Central memory CD8-positive, alpha-beta T cell (primary cell): ENCODE results near the gene CGREF1.
"Not testable (repeated sequence)": the region's sequence is repeated elsewhere in the genome, so short reads cannot be mapped to it uniquely, and the experiment has no call there.

Experiments used
- ATAC-seq: fragments of 150-1000 bp; cut with Tn5 transposase; replicated peaks from 2 replicates; pipeline ENCODE4 v1.10.0; 2022; ENCODE audit warnings: mild to moderate bottlenecking, moderate FRiP score, moderate number of reproducible peaks; ENCODE audit not compliant: poor library complexity, severe bottlenecking; ENCODE audit errors: extremely low read depth
- DNase-seq, 2 donors: peaks; one replicate each; pipeline ENCODE4 v3.0.0; 2021; ENCODE audit warnings: low spot score in 2 of 2
- H3K27ac Mint-ChIP-seq: one replicate; pipeline ENCODE4 v1.8.0; 2022; ENCODE audit warnings: low read depth, mild to moderate bottlenecking, moderate library complexity, mixed read lengths
- H3K27me3 Mint-ChIP-seq: one replicate; pipeline ENCODE4 v1.8.0; 2022; ENCODE audit warnings: mixed read lengths
- H3K36me3 Mint-ChIP-seq: one replicate; pipeline ENCODE4 v1.8.0; 2022; ENCODE audit warnings: mild to moderate bottlenecking, moderate library complexity, mixed read lengths; ENCODE audit not compliant: insufficient read depth
- H3K4me1 Mint-ChIP-seq: one replicate; pipeline ENCODE4 v1.8.0; 2022; ENCODE audit warnings: mixed read lengths
- H3K4me3 Mint-ChIP-seq: one replicate; pipeline ENCODE4 v1.8.0; 2022; ENCODE audit warnings: mild to moderate bottlenecking, moderate library complexity, mixed read lengths
- H3K9me3 Mint-ChIP-seq: one replicate; pipeline ENCODE4 v1.8.0; 2022; ENCODE audit warnings: mixed read lengths

CGREF1 gene

DNA sequence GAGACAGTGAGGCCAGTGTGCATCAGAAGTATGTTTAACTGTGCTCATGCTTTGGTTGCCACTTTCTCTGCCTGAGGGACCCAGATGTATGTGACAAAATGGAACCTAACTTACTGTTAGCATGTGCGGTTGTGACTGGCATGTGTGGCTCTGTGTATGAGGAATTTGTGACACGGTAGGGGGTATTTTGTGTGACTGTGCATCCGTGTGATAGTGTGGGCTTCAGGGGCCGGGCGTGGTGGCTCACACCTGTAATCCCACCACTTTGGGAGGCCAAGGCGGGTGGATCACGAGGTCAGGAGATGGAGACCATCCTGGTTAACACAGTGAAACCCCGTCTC lies 372 bp upstream of the CGREF1 start:
- not testable (repeated sequence) for DNase-seq, ATAC-seq, H3K9me3 Mint-ChIP-seq, H3K27ac Mint-ChIP-seq, H3K36me3 Mint-ChIP-seq
- H3K4me1 Mint-ChIP-seq = peaks cover 12% of the 10 kb centered on the region
- peaks cover 50% of the 10 kb centered on the region for H3K27me3 Mint-ChIP-seq
- peak overlapping the region; percentile 58 for H3K4me3 Mint-ChIP-seq

DNA sequence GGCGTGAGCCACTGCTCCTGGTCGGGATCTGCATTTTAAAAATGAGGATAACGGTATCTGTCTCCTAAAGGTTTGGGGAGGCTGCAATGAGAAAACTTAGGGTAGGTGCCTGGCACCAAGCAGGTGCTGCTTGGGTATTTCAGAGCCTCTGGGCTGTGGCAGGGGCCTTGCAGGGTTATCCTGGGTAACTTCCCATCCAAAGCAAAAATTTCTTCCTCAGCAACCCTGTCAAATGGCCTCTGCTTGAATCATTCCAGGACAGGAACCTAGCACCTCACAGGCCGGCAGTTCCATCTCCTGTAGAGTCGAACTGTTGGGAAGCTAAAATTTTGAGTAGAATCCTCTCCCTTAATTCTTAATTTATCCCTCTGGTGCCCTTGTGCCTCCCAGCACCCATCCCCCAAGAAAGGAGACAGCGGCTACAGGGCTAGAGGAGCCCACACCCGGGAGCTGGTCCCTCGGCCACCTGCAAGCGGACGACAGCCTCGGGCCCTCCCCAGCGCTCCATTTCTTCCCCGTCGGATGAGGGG lies 868 bp downstream of the CGREF1 start:
- H3K27ac Mint-ChIP-seq = no peak overlapping the region
- H3K27me3 Mint-ChIP-seq = peaks cover 50% of the 10 kb centered on the region
- DNase-seq (no peak), ATAC-seq (no peak)
- H3K4me3 Mint-ChIP-seq = no peak overlapping the region
- peaks cover 8% of the 10 kb centered on the region for H3K36me3 Mint-ChIP-seq
- H3K4me1 Mint-ChIP-seq = peaks cover 8% of the 10 kb centered on the region
- no peaks in the 10 kb centered on the region for H3K9me3 Mint-ChIP-seq

DNA sequence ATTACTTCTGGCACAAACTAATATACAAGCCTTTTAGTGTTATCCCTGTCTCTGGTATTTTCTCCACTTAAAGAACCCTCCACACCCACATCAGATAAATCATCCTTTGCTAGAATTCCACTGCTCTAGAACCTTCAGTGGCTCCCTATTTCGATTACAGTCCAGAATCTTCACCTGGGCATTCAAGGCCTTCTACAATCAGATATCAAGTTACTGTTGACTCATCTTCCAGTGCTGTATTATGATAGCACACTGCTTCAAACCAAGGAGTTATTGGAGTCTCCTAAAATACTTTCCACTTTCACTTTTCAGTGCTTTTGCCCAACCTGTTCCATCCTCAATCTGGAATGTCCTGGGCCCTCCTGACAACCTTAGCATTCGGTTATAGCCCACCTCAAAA lies 3.4 kb downstream of the CGREF1 start:
- Mint-ChIP-seq H3K27ac (no peak overlapping the region), H3K9me3 (no peaks in the 10 kb centered on the region), H3K4me1 (no peaks in the 10 kb centered on the region), H3K36me3 (peaks cover 5% of the 10 kb centered on the region), H3K4me3 (no peak overlapping the region), H3K27me3 (peaks cover 50% of the 10 kb centered on the region)
- ATAC-seq = no peak
- no peak for DNase-seq

DNA sequence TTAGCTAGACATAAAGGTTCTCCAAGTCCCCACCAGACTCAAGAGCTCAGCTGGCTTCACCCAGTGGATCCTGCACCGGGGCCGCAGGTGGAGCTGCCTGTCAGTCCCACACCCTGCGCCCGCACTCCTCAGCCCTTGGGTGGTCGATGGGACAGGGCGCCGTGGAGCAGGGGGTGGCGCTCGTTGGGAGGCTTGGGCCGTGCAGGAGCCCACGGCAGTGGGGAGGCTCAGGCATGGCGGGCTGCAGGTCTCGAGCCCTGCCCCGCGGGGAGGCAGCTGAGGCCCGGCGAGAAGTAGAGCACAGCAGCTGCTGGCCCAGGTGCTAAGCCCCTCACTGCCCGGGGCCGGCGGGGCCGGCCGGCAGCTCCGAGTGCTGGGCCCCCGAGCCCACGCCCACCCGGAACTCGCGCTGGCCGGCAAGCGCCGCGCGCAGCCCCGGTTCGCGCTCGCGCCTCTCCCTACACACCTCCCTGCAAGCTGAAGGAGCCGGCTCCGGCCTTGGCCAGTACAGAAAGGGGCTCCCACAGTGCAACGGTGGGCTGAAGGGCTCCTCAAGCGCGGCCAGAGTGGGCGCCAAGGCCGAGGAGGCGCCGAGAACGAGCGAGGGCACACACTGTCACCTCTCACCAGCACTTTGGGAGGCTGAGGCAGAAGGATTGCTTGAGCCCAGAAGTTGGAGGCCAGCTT lies 7.4 kb downstream of the CGREF1 start:
- not testable (repeated sequence) for ATAC-seq, DNase-seq, H3K36me3 Mint-ChIP-seq, H3K27ac Mint-ChIP-seq, H3K9me3 Mint-ChIP-seq, H3K4me1 Mint-ChIP-seq, H3K4me3 Mint-ChIP-seq
- H3K27me3 Mint-ChIP-seq = peaks cover 20% of the 10 kb centered on the region

DNA sequence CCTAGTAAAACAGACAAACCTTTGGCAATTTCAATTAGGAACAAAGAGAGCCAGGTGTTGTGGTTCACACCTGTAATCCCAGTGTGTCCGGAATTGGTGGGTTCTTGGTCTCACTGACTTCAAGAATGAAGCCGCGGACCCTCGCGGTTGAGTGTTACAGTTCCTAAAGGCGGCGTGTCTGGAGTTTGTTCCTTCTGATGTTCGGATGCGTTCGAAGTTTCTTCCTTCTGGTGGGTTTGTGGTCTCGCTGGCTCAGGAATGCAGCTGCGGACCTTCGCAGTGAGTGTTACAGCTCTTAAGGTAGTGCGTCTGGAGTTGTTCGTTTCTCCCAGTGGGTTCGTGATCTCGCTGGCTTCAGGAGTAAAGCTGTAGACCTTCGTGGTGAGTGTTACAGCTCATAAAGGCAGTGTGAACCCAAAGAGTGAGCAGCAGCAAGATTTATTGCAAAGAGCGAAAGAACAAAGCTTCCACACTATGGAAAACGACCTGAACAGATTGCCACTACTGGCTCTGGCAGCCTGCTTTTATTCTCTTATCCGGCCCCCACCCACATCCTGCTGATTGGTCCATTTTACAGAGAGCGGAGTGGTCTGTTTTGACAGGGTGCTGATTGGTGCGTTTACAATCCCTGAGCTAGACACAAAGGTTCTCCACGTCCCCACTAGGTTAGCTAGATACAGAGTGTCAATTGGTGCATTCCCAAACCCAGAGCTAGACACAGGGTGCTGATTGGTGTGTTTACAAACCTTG lies 8.2 kb downstream of the CGREF1 start:
- not testable (repeated sequence) for DNase-seq, H3K36me3 Mint-ChIP-seq, H3K9me3 Mint-ChIP-seq, H3K4me3 Mint-ChIP-seq, H3K27ac Mint-ChIP-seq, H3K4me1 Mint-ChIP-seq, ATAC-seq
- H3K27me3 Mint-ChIP-seq = peaks cover 24% of the 10 kb centered on the region

DNA sequence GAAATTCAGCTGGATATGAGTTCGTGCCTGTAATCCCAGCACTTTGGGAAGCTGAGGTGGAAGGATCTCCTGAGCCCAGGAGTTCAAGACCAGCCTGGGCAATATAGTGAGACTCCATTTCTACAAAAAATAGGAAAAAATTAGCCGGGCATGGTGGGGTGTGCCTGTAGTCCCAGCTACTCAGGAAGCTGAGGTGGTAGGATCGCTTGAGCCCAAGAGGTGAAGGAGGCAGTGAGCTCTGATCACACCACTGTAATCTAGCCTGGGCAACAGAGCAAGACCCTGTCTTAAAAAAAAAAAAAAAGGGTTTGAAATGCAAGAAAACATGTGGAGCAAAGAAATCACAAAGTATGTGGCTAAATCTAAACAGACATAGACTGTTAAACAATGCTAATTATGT lies 9.8 kb downstream of the CGREF1 start:
- Mint-ChIP-seq H3K9me3 (no peaks in the 10 kb centered on the region), H3K27ac (no peak overlapping the region), H3K36me3 (no peaks in the 10 kb centered on the region), H3K27me3 (peaks cover 31% of the 10 kb centered on the region), H3K4me1 (no peaks in the 10 kb centered on the region), H3K4me3 (no peak overlapping the region)
- no peak for ATAC-seq
- DNase-seq = no peak

DNA sequence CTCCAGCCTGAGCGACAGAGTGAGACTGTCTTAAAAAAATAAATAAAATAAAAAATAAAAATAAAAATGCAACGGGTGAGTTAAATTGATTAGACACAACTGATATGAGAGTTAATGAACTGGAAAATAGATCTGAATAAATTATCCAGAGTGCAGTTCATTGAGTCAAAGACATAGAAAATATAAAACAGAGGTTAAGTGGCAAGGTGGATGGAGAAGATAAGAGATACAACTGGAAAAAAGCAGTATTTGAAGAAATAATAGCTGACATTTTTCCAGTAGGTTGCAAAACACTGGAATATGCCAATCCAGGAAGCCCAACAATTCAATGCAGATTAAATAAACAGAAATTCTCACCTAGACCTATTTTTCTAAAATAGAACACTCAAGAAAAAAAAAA lies 10.7 kb downstream of the CGREF1 start:
- peaks cover 33% of the 10 kb centered on the region for H3K27me3 Mint-ChIP-seq
- H3K4me3 Mint-ChIP-seq = no peak overlapping the region

DNA sequence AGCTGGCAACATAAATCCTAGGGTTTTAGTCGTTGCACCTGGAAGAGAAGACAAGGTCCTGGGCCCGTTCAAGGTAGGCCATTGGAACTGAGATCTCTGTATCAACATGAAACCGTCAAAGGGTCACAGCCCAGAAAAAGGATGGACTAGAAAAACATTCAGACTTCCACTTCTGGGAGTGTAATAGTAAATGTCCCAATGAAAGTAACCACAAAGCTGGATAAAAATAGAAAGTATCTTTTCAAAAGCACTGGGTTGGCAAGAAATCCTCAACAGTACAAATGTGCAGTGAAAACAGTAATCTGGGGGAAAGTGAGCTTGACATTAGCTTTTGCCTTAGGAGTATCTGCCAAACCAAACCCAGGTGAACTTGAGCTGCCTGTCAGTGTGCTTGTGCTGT lies 12.9 kb downstream of the CGREF1 start:
- H3K27me3 Mint-ChIP-seq = peaks cover 33% of the 10 kb centered on the region
- H3K4me1 Mint-ChIP-seq = no peaks in the 10 kb centered on the region

More for the DNA sequence above, 10.7 kb downstream of the CGREF1 start:
- no peak for ATAC-seq
- Mint-ChIP-seq H3K36me3 (no peaks in the 10 kb centered on the region), H3K27ac (no peak overlapping the region), H3K9me3 (no peaks in the 10 kb centered on the region), H3K4me1 (no peaks in the 10 kb centered on the region)
- DNase-seq = no peak

DNA sequence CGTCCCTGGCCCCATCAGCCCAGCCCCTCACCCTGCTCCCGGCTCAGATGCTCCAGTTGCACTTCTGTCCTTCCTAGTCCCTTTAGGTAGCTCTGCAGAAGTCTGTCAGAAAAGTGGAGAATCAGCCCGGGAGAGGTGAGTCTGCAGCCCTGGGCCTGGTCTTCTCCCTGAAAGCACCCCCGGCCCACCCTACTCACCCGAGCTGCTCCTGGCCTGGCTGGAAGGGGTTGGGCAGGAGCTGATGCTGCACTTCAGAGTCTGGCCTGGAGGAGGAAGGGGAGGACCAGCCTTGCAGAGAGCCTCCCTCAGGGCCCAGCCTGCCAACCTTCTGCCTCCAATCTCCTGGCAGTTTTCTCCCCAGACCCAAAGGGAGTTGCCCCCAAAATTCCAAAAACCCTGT lies 16.6 kb downstream of the CGREF1 start:
- peaks cover 33% of the 10 kb centered on the region for H3K27me3 Mint-ChIP-seq
- ATAC-seq (no peak), DNase-seq (no peak)
- H3K4me1 Mint-ChIP-seq = no peaks in the 10 kb centered on the region
- no peaks in the 10 kb centered on the region for H3K9me3 Mint-ChIP-seq
- peaks cover 2% of the 10 kb centered on the region for H3K36me3 Mint-ChIP-seq
- no peak overlapping the region for H3K4me3 Mint-ChIP-seq
- H3K27ac Mint-ChIP-seq = no peak overlapping the region

More for the DNA sequence above, 12.9 kb downstream of the CGREF1 start:
- no peak for DNase-seq
- no peak for ATAC-seq
- no peak overlapping the region for H3K27ac Mint-ChIP-seq
- H3K9me3 Mint-ChIP-seq = no peaks in the 10 kb centered on the region
- H3K4me3 Mint-ChIP-seq = no peak overlapping the region
- no peaks in the 10 kb centered on the region for H3K36me3 Mint-ChIP-seq

DNA sequence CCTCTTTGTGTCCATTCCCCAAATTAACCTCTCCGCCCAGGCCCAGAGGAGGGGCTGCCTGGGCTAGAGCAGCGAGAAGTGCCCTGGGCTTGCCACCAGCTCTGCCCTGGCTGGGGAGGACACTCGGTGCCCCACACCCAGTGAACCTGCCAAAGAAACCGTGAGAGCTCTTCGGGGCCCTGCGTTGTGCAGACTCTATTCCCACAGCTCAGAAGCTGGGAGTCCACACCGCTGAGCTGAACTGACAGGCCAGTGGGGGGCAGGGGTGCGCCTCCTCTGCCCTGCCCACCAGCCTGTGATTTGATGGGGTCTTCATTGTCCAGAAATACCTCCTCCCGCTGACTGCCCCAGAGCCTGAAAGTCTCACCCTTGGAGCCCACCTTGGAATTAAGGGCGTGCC lies 18.9 kb downstream of the CGREF1 start:
- H3K9me3 Mint-ChIP-seq = no peaks in the 10 kb centered on the region
- no peak for DNase-seq
- ATAC-seq = no peak

DNA sequence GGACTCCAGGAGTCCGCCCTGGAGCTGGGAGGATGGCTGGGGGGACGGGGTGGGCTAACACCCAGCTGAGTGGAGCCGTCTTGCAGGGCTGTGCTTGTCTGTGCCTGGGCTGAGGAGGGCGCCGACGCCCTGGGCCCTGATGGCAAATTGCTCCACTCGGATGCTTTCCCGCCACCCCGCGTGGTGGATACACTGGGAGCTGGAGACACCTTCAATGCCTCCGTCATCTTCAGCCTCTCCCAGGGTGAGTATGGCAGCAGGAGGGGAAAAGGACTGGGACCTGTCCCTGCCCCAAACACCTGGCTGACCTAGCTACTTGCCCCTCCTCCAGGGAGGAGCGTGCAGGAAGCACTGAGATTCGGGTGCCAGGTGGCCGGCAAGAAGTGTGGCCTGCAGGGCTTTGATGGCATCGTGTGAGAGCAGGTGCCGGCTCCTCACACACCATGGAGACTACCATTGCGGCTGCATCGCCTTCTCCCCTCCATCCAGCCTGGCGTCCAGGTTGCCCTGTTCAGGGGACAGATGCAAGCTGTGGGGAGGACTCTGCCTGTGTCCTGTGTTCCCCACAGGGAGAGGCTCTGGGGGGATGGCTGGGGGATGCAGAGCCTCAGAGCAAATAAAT lies 19.5 kb downstream of the CGREF1 start:
- peaks cover 4% of the 10 kb centered on the region for H3K36me3 Mint-ChIP-seq
- H3K27ac Mint-ChIP-seq = no peak overlapping the region
- peaks cover 15% of the 10 kb centered on the region for H3K4me1 Mint-ChIP-seq
- ATAC-seq (no peak), DNase-seq (no peak)
- peaks cover 6% of the 10 kb centered on the region for H3K27me3 Mint-ChIP-seq
- H3K4me3 Mint-ChIP-seq = no peak overlapping the region
- H3K9me3 Mint-ChIP-seq = no peaks in the 10 kb centered on the region

More for the DNA sequence above, 18.9 kb downstream of the CGREF1 start:
- peaks cover 15% of the 10 kb centered on the region for H3K4me1 Mint-ChIP-seq
- peaks cover 12% of the 10 kb centered on the region for H3K27me3 Mint-ChIP-seq
- H3K4me3 Mint-ChIP-seq = no peak overlapping the region
- H3K27ac Mint-ChIP-seq = no peak overlapping the region
- peaks cover 4% of the 10 kb centered on the region for H3K36me3 Mint-ChIP-seq

DNA sequence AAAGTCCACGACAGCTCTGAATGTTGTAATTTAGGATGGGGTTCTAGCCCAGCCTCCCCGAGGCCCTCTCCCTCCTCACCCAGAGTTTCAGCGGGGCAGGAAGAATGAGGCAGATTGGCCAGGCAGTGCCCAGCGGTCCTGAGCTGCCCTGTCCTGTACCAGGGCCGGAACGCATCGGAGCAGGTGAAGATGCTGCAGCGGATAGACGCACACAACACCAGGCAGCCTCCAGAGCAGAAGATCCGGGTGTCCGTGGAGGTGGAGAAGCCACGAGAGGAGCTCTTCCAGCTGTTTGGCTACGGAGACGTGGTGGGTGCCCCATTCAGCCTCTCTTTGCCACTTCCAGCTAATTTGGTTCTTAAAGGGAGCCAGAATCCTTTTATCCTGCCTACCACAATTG lies 21.6 kb downstream of the CGREF1 start:
- Mint-ChIP-seq H3K4me3 (no peak overlapping the region), H3K9me3 (no peaks in the 10 kb centered on the region), H3K27ac (no peak overlapping the region)

More for the DNA sequence above, 21.6 kb downstream of the CGREF1 start:
- ATAC-seq (no peak), DNase-seq (no peak)
- Mint-ChIP-seq H3K4me1 (peaks cover 15% of the 10 kb centered on the region), H3K27me3 (no peaks in the 10 kb centered on the region), H3K36me3 (peaks cover 4% of the 10 kb centered on the region)
